Ishikawa (cell line): ENCODE data around the gene REPS2.

Experiments used
- CEBPB ChIP-seq: IDR thresholded peaks from 2 replicates; pipeline ENCODE4 v1.6.1; 2012
- CREB1 ChIP-seq: IDR thresholded peaks from 2 replicates; pipeline ENCODE4 v1.6.1; 2012; ENCODE audit warnings: low read depth
- EGR1 ChIP-seq: IDR thresholded peaks from 2 replicates; pipeline ENCODE4 v1.6.1; 2012
- EP300 ChIP-seq: IDR thresholded peaks from 2 replicates; pipeline ENCODE4 v1.6.1; 2012; ENCODE audit warnings: borderline replicate concordance
- FOXM1 ChIP-seq: IDR thresholded peaks from 2 replicates; pipeline ENCODE4 v1.6.1; 2012; ENCODE audit warnings: low read depth, borderline replicate concordance
- MAX ChIP-seq: IDR thresholded peaks from 2 replicates; pipeline ENCODE4 v1.6.1; 2012
- NFIC ChIP-seq: IDR thresholded peaks from 2 replicates; pipeline ENCODE4 v1.6.1; 2012
- RAD21 ChIP-seq: IDR thresholded peaks from 2 replicates; pipeline ENCODE4 v1.6.1; 2012; ENCODE audit warnings: low read depth
- REST ChIP-seq: IDR thresholded peaks from 2 replicates; pipeline ENCODE4 v1.6.1; 2012; ENCODE audit warnings: low read depth, mild to moderate bottlenecking
- TAF1 ChIP-seq: IDR thresholded peaks from 2 replicates; pipeline ENCODE4 v1.6.1; 2012; ENCODE audit warnings: low read depth, mild to moderate bottlenecking
- TCF12 ChIP-seq: IDR thresholded peaks from 2 replicates; pipeline ENCODE4 v1.6.1; 2012; ENCODE audit warnings: low read depth
- TEAD4 ChIP-seq: IDR thresholded peaks from 2 replicates; pipeline ENCODE4 v1.6.1; 2012
- USF1 ChIP-seq: IDR thresholded peaks from 2 replicates; pipeline ENCODE4 v1.6.1; 2012
- YY1 ChIP-seq: IDR thresholded peaks from 2 replicates; pipeline ENCODE4 v1.6.1; 2012; ENCODE audit warnings: low read depth
- ZBTB7A ChIP-seq: IDR thresholded peaks from 2 replicates; pipeline ENCODE4 v1.6.1; 2012; ENCODE audit warnings: low read depth

REPS2 gene

GRCh38 chrX:17052210-17052609 lies 105.8 kb downstream of the REPS2 start:
- TF ChIP-seq TAF1 (no peak), YY1 (no peak), MAX (no peak), CEBPB (no peak), EGR1 (no peak), USF1 (no peak), TCF12 (no peak), TEAD4 (no peak), CREB1 (no peak), EP300 (no peak), ZBTB7A (no peak), NFIC (no peak)

- TF ChIP-seq ZBTB7A (no peak), TAF1 (no peak), TEAD4 (no peak), TCF12 (no peak), EP300 (no peak), YY1 (no peak), CEBPB (no peak), USF1 (no peak)
Observed at GRCh38 chrX:17052793-17053192, 106.3 kb downstream of the REPS2 start.

GRCh38 chrX:17053502-17053901 lies 107.0 kb downstream of the REPS2 start:
- TF ChIP-seq FOXM1 (no peak), TCF12 (no peak), ZBTB7A (no peak), MAX (no peak), USF1 (no peak)

GRCh38 chrX:17056868-17057608 lies 110.6 kb downstream of the REPS2 start:
- no peak for TF ChIP-seq TEAD4
- TF ChIP-seq YY1 = no peak
- TF ChIP-seq REST = no peak
- no peak for TF ChIP-seq MAX
- TF ChIP-seq RAD21 = no peak
- TF ChIP-seq CEBPB = no peak
- no peak for TF ChIP-seq EP300
- no peak for TF ChIP-seq CREB1
- no peak for TF ChIP-seq USF1
- no peak for TF ChIP-seq ZBTB7A
- no peak for TF ChIP-seq NFIC
- TF ChIP-seq TCF12 = no peak
- no peak for TF ChIP-seq EGR1
- TF ChIP-seq FOXM1 = no peak
- no peak for TF ChIP-seq TAF1

DNA sequence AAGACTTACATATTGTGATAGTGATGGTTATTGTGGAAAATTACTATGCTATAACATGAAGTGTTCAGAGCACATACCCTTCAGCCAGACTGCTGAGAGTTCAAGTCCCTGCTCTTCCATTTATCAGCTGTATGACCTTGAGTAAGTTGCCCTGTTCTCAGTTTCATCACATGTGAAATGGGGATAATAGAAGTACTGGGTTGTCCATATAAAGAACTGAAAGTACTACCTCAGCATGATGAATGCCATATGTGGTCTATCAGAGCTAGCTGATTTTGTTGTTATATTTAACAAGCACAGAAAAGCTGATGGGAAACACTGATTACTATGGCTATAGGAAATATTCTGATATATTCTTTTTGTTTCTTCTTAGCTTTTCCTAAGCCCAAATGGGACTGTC lies 115.6 kb downstream of the REPS2 start:
- TF ChIP-seq NFIC (no peak), TCF12 (no peak), CREB1 (no peak), YY1 (no peak), MAX (no peak), REST (no peak), EGR1 (no peak), CEBPB (no peak), EP300 (no peak), FOXM1 (no peak)
